ENCODE measurements around the gene TMEM44. TPM values are rescaled to one million over a fixed set of nuclear protein-coding genes. Genes with fewer than 3 reads are reported as not detected.

TMEM44 gene
- total and polyA plus RNA-seq, 8 donors = 13.4 to 46.2 (median 34.9) TPM

GRCh38 chr3:194622621-194623340 is 10.4 kb downstream of the TMEM44 start:
- Histone ChIP-seq H3K4me1 (peaks cover 0 to 8% of the 10 kb centered on the region in 2 donors), H3K27me3 (no peaks in the 10 kb centered on the region), H3K36me3 (peaks cover 0 to 28% of the 10 kb centered on the region in 2 donors), H3K4me3 (no peak overlapping the region), H3K27ac (no peak overlapping the region), H3K9me3 (no peaks in the 10 kb centered on the region)
- ATAC-seq (no peak), DNase-seq (peak in 1 of 4 donors; percentile 61)
- intact Hi-C loops (cut with DNase I) = no loop called here
- no peak for TF ChIP-seq CTCF (IDR thresholded peaks at IDR 0.05)

DNA sequence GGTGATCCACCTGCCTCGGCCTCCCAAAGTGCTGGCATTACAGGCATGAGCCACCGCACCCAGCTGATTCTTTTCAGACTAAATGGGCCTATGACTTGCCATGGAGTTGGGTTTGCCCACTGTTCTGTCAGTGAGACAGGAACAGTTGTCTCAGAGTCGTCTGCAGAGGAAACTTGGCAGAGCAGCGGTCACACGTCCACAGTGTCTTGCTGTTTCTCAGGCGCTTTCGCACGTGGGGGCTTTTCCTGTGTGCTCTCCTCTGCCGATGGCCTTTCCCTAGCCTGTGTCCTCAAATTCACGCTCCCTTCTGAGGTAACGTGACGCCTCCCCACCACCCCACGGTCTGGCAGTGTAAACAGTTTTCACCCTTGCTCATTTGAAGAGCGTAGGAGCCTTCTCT is 11.3 kb downstream of the TMEM44 start:
- DNase-seq = peak in 1 of 4 donors; percentile 56
- no peak for TF ChIP-seq CTCF (IDR thresholded peaks at IDR 0.05)
- Histone ChIP-seq H3K27ac (no peak overlapping the region), H3K9me3 (no peaks in the 10 kb centered on the region), H3K4me1 (peaks cover 0 to 8% of the 10 kb centered on the region in 2 donors), H3K4me3 (no peak overlapping the region), H3K36me3 (peaks cover 0 to 22% of the 10 kb centered on the region in 2 donors), H3K27me3 (no peaks in the 10 kb centered on the region)
- intact Hi-C loops (cut with DNase I) = no loop called here
- no peak for ATAC-seq

- intact Hi-C loops (cut with DNase I) = no loop called here
- no peaks in the 10 kb centered on the region for H3K9me3 ChIP-seq
- DNase-seq (no peak), ATAC-seq (peak; percentile 20)
- peaks cover 0 to 8% of the 10 kb centered on the region in 2 donors for H3K4me1 ChIP-seq
- no peak overlapping the region for H3K4me3 ChIP-seq
- H3K36me3 ChIP-seq = peaks cover 0 to 17% of the 10 kb centered on the region in 2 donors
- no peaks in the 10 kb centered on the region for H3K27me3 ChIP-seq
- no peak overlapping the region for H3K27ac ChIP-seq
- no peak for TF ChIP-seq CTCF (IDR thresholded peaks at IDR 0.05)
Observed at GRCh38 chr3:194620196-194620595, 13.0 kb downstream of the TMEM44 start.

- no peak overlapping the region for H3K27ac ChIP-seq
- intact Hi-C loops (cut with DNase I) = no loop called here
- no peak overlapping the region for H3K4me3 ChIP-seq
- H3K4me1 ChIP-seq = peaks cover 0 to 8% of the 10 kb centered on the region in 2 donors
- DNase-seq = peak in 1 of 4 donors; percentile 40
- ATAC-seq = no peak
- H3K36me3 ChIP-seq = peaks cover 0 to 18% of the 10 kb centered on the region in 2 donors
- H3K9me3 ChIP-seq = no peaks in the 10 kb centered on the region
- H3K27me3 ChIP-seq = no peaks in the 10 kb centered on the region
- no peak for TF ChIP-seq CTCF (IDR thresholded peaks at IDR 0.05)
Observed at GRCh38 chr3:194619741-194620140, 13.5 kb downstream of the TMEM44 start.

- Histone ChIP-seq H3K4me1 (peaks cover 0 to 8% of the 10 kb centered on the region in 2 donors), H3K27me3 (no peaks in the 10 kb centered on the region), H3K4me3 (no peak overlapping the region), H3K9me3 (no peaks in the 10 kb centered on the region), H3K36me3 (peaks cover 0 to 18% of the 10 kb centered on the region in 2 donors), H3K27ac (no peak overlapping the region)
- ATAC-seq (no peak), DNase-seq (peak in 1 of 4 donors; percentile 67)
- no peak for TF ChIP-seq CTCF (IDR thresholded peaks at IDR 0.05)
- intact Hi-C loops (cut with DNase I) = no loop called here
Observed at GRCh38 chr3:194618858-194619608, 14.2 kb downstream of the TMEM44 start.
